OCI-LY7 (cell line): ENCODE results near the gene TMA16. TPM values are rescaled to one million over a fixed set of nuclear protein-coding genes. Genes with fewer than 3 reads are reported as not detected.

ENCODE experiments used
- BruUV-seq: library from RNA; stranded (reverse); fragments of 400-500 nt; replicated peaks from 2 replicates; lab custom pipeline; 2021; lab: Mats Ljungman, UMichigan
- CTCF ChIA-PET: fragments of 300-600 bp; sonication (Branson Sonifier 250); formaldehyde crosslinking; loops from one replicate; lab custom pipeline; 2022; ENCODE audit warnings: antibody characterized with exemption; ENCODE audit not compliant: unreplicated experiment; lab: Charles Lee
- POLR2A ChIA-PET: fragments of 300-600 bp; sonication (Branson Sonifier 250); formaldehyde crosslinking; loops from one replicate; lab custom pipeline; 2022; ENCODE audit warnings: antibody characterized with exemption; lab: Charles Lee
- DNase-seq: peaks from one replicate; pipeline ENCODE4 v3.0.0-alpha.2; 2015; ENCODE audit warnings: low spot score
- H2AFZ ChIP-seq: fragments of 200-600 bp; sonication (generic), shearing (Covaris generic); 2 replicates; pipeline ENCODE4 v1.6.1; 2014; ENCODE audit warnings: mild to moderate bottlenecking, antibody characterized with exemption, low read length, moderate library complexity
- H3K27ac ChIP-seq: fragments of 200-600 bp; sonication (generic); 2 replicates; pipeline ENCODE4 v1.5.1; 2014; ENCODE audit warnings: mixed run types, low read depth, mild to moderate bottlenecking, moderate library complexity, low read length, inconsistent platforms; ENCODE audit not compliant: poor library complexity, severe bottlenecking
- H3K36me3 ChIP-seq: fragments of 200-600 bp; sonication (generic); 2 replicates; pipeline ENCODE4 v1.6.1; 2014; ENCODE audit warnings: mild to moderate bottlenecking, antibody characterized with exemption, low read length, moderate library complexity, mixed read lengths; ENCODE audit not compliant: insufficient read depth
- H3K4me1 ChIP-seq: fragments of 200-600 bp; sonication (generic); 2 replicates; pipeline ENCODE4 v1.5.1; 2014; ENCODE audit warnings: mild to moderate bottlenecking, low read length; ENCODE audit not compliant: insufficient read depth, poor library complexity, severe bottlenecking
- H3K4me2 ChIP-seq: fragments of 200-600 bp; sonication (generic); 2 replicates; pipeline ENCODE4 v1.6.1; 2014; ENCODE audit warnings: mild to moderate bottlenecking, low read length
- H3K4me3 ChIP-seq: fragments of 200-600 bp; sonication (generic); 2 replicates; pipeline ENCODE4 v1.5.1; 2014; ENCODE audit warnings: mild to moderate bottlenecking, low read depth, low read length; ENCODE audit not compliant: poor library complexity, severe bottlenecking
- H3K79me2 ChIP-seq: fragments of 200-600 bp; sonication (generic); 2 replicates; pipeline ENCODE4 v1.6.1; 2016; ENCODE audit warnings: low read depth, mild to moderate bottlenecking, low read length, moderate library complexity, mixed read lengths; ENCODE audit not compliant: insufficient read depth
- H3K9me2 ChIP-seq: fragments of 200-600 bp; sonication (generic); 2 replicates; pipeline ENCODE4 v1.6.1; 2016; ENCODE audit warnings: mild to moderate bottlenecking, low read length, mixed read lengths; ENCODE audit not compliant: insufficient read depth
- H3K9me3 ChIP-seq: fragments of 200-600 bp; sonication (generic); 2 replicates; pipeline ENCODE4 v1.6.1; 2014; ENCODE audit warnings: mild to moderate bottlenecking, mixed run types, low read length, mixed read lengths
- H4K20me1 ChIP-seq: fragments of 200-600 bp; sonication (generic); 2 replicates; pipeline ENCODE4 v1.6.1; 2014; ENCODE audit warnings: mild to moderate bottlenecking, antibody characterized with exemption, low read length, moderate library complexity, mixed read lengths; ENCODE audit not compliant: insufficient read depth
- CTCF ChIP-seq: fragments of 200-600 bp; sonication (generic); conservative IDR thresholded peaks from 2 replicates; pipeline ENCODE4 v1.5.1; 2014; ENCODE audit warnings: mild to moderate bottlenecking, antibody characterized with exemption, low read length, moderate library complexity, mixed read lengths
- EZH2phosphoT487 ChIP-seq: fragments of 200-600 bp; sonication (generic); IDR thresholded peaks from 2 replicates; pipeline ENCODE4 v1.6.1; 2018; ENCODE audit warnings: low read depth, borderline replicate concordance, mild to moderate bottlenecking, mixed run types, antibody characterized with exemption, low read length, moderate library complexity, mixed read lengths
- intact Hi-C: fragments of 100-400 bp; cut with micrococcal nuclease; formaldehyde crosslinking; loops from one replicate; pipeline ENCODE4 v1.10.0; 2022; ENCODE audit not compliant: unreplicated experiment
- total RNA-seq, 2 experiments: library from RNA; depleted of rRNA in 1 of 2; stranded (reverse); fragments of >200 nt in 1 of 2; shearing (Covaris generic) in 1 of 2; gene quantifications; 2 replicates each; pipeline ENCODE4 v1.2.3, GENCODE V29; 2014 to 2022

The TMA16 gene
- total RNA-seq, 2 experiments from 2014 or later, result 56.9 to 92.5 TPM

GRCh38 chr4:163556650-163557391, 62.3 kb downstream of the TMA16 start:
- Histone ChIP-seq H2AFZ (peak overlapping the region; percentile 43; the same call in 1 of the 2 replicates), H3K4me1 (peaks cover 36% of the 10 kb centered on the region), H4K20me1 (no peaks in the 10 kb centered on the region), H3K4me2 (peak overlapping the region; percentile 4; the same call in 1 of the 2 replicates), H3K36me3 (peaks cover 7% of the 10 kb centered on the region; the same call in 1 of the 2 replicates), H3K4me3 (no peak overlapping the region), H3K9me3 (peaks cover 18% of the 10 kb centered on the region; the same call in 1 of the 2 replicates), H3K79me2 (no peaks in the 10 kb centered on the region), H3K9me2 (no peaks in the 10 kb centered on the region), H3K27ac (no peak overlapping the region)
- TF ChIP-seq EZH2phosphoT487 (no peak), CTCF (no peak)
- CTCF ChIA-PET, result interaction anchor here (1.3 to 3.7 kb wide), 7 partner anchors 107 to 198 kb away, joined by 3 to 24 read pairs (median 11); no protein-coding TSS in a partner anchor
- intact Hi-C loops, result loop anchor here (1.0 to 10.0 kb wide), 5 partner anchors 108 to 455 kb away; no protein-coding TSS in a partner anchor
- POLR2A ChIA-PET, result interaction anchor here (0.6 to 9.5 kb wide), 6 partner anchors 32 to 1383 kb away, joined by 4 to 111 read pairs (median 10); partner anchors contain the start of gene TMA16
- DNase-seq, result no peak
- BruUV-seq, result no TSS peak

GRCh38 chr4:163558539-163559044, 64.1 kb downstream of the TMA16 start:
- H3K36me3 ChIP-seq, result peaks cover 7% of the 10 kb centered on the region; the same call in 1 of the 2 replicates
- peak overlapping the region; percentile 28 for H3K4me3 ChIP-seq
- POLR2A ChIA-PET, result interaction anchor here (0.7 to 9.5 kb wide), 11 partner anchors 11 to 195 kb away, joined by 3 to 111 read pairs (median 5); no protein-coding TSS in a partner anchor
- intact Hi-C loops, result loop anchor here (1.0 to 10.0 kb wide), 3 partner anchors 33 to 454 kb away; no protein-coding TSS in a partner anchor
- H4K20me1 ChIP-seq, result no peaks in the 10 kb centered on the region
- H3K9me2 ChIP-seq, result no peaks in the 10 kb centered on the region
- CTCF ChIA-PET, result interaction anchor here (0.9 to 1.3 kb wide), 2 partner anchors 120 to 122 kb away, joined by 3 to 8 read pairs; no protein-coding TSS in a partner anchor
- peak; percentile 52 for DNase-seq
- H3K4me1 ChIP-seq, result peaks cover 36% of the 10 kb centered on the region
- H3K79me2 ChIP-seq, result no peaks in the 10 kb centered on the region
- TF ChIP-seq CTCF (no peak), EZH2phosphoT487 (no peak)
- no TSS peak for BruUV-seq
- peak overlapping the region; percentile 95 for H2AFZ ChIP-seq
- H3K9me3 ChIP-seq, result peaks cover 18% of the 10 kb centered on the region; the same call in 1 of the 2 replicates
- peak overlapping the region; percentile 68 for H3K4me2 ChIP-seq
- peak overlapping the region; percentile 58 for H3K27ac ChIP-seq
